Stomach smooth muscle (tissue), 2 donors: Measurements from ENCODE around the gene MTPN.

ENCODE experiments used
- H3K27ac ChIP-seq: one replicate; pipeline ENCODE4 v1.7.0; 2013; ENCODE audit warnings: mild to moderate bottlenecking, low read length, inconsistent platforms
- H3K27me3 ChIP-seq, 2 donors: one replicate each; pipeline ENCODE4 v1.7.0; 2013; ENCODE audit warnings: low read length in 2 of 2; ENCODE audit not compliant: insufficient read depth in 2 of 2, control insufficient read depth in 1 of 2
- H3K36me3 ChIP-seq, 2 donors: one replicate each; pipeline ENCODE4 v1.7.0; 2013; ENCODE audit warnings: low read length in 2 of 2; ENCODE audit not compliant: control insufficient read depth in 2 of 2, insufficient read depth in 2 of 2
- H3K4me1 ChIP-seq: one replicate; pipeline ENCODE4 v1.7.0; 2013; ENCODE audit warnings: low read length; ENCODE audit not compliant: control insufficient read depth, insufficient read depth
- H3K4me3 ChIP-seq, 2 donors: one replicate each; pipeline ENCODE4 v1.7.0; 2013; ENCODE audit warnings: low read length in 2 of 2
- H3K9ac ChIP-seq, 2 donors: one replicate each; pipeline ENCODE4 v1.7.0; 2013; ENCODE audit warnings: low read length in 2 of 2, mild to moderate bottlenecking in 1 of 2
- H3K9me3 ChIP-seq, 2 donors: one replicate each; pipeline ENCODE4 v1.7.0; 2013; ENCODE audit warnings: low read length in 2 of 2; ENCODE audit not compliant: control insufficient read depth in 2 of 2
- donor health status: healthy.
- donor health status: Pancreatic carcinoma.

MTPN gene

DNA sequence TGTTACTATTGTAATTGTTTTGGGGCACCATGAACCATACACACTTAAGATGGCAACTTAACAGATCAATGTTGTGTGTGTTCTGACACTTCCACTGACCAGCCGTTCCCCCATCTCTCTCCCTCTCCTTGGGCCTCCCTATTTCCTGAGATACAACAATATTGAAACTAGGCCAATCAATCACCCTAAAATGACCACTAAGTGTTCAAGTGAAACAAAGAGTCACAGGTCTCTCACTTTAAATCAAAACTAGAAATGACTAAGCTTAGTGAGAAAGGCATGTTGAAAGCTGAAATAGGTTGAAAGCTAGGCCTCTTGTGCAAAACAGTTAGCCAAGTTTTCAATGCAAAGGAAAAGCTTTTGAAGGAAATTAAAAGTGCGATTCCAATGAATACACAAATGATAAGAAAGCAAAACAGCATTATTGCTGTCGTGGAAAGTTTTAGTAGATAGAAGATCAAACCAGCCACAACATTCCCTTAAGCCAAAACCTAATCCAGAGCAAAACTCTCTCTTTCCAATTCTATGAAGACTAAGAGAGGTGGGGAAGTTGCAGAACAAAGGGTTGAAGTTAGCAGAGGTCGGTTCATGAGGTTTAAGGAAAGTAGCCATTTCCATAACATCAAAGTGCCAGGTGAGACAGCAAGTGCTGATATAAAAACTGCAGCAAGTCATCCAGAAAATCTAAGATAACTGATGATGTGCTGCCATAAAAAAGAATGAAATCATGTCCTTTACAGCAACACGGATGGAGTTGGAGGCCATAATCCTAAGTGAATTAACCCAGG lies 90.6 kb downstream of the MTPN start:
- H3K4me3 ChIP-seq: no peak overlapping the region
- no peaks in the 10 kb centered on the region for H3K4me1 ChIP-seq
- no peaks in the 10 kb centered on the region for H3K36me3 ChIP-seq
- no peak overlapping the region for H3K27ac ChIP-seq
- H3K9me3 ChIP-seq: peaks cover 0 to 2% of the 10 kb centered on the region in 2 donors
- no peaks in the 10 kb centered on the region for H3K27me3 ChIP-seq
- H3K9ac ChIP-seq: no peak overlapping the region

DNA sequence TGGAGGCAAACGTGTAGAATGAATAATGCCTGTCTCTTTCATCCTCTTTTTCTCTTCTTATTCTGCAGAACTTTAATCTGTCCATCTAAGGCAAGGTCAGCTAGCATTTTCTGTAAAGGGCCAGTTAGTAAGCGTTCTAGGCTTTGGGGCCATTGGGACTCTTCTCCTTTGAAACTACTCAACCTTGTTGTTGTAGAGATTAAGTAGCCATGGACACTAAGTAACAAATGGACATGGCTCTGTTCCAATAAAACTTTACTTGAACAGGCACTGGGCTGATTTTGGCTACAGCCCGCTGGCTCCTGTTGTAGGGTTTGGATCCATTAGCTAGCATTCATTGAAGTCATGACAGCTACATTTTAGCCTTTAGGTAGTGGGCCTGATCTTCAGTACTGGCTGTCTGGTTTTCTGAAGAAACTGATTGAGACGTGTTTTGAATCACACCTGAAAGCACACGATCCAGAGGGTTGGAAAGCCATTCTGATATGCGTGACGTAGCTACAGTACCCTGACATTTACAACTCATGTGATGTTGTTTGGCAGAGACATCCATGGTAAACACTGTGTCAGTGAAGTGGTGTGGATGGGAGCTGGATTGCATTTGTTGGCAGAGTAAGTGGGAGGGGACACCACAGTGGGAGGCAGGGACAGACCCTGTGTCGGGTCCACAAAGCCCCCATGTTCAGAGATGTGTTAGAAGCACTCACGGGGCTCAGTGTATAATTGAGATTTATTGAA lies 92.5 kb downstream of the MTPN start:
- H3K9ac ChIP-seq: no peak overlapping the region
- H3K9me3 ChIP-seq: peaks cover 0 to 2% of the 10 kb centered on the region in 2 donors
- H3K27me3 ChIP-seq: no peaks in the 10 kb centered on the region
- H3K4me1 ChIP-seq: no peaks in the 10 kb centered on the region
- no peak overlapping the region for H3K27ac ChIP-seq
- H3K4me3 ChIP-seq: no peak overlapping the region
- no peaks in the 10 kb centered on the region for H3K36me3 ChIP-seq

DNA sequence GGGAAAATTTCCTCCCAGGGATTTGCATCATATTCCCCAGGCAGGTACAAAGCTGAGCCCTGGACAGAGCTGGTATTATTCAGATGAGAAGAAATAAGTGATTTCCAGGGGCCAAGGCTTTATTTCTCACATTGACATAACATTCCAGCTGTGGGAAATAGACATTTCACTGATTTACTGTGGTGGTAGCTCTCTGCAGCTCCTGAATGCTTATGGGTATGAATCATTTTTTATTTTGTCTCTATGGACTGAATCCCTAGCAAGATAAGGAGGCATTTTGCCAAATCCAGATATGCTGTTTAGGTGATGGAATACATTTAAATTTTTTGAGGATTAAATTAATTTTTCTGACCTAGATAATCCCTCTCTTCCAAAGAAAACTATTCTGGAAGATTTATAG lies 97.9 kb downstream of the MTPN start:
- Histone ChIP-seq H3K36me3 (no peaks in the 10 kb centered on the region), H3K27ac (no peak overlapping the region), H3K9me3 (no peaks in the 10 kb centered on the region), H3K4me3 (no peak overlapping the region), H3K4me1 (no peaks in the 10 kb centered on the region), H3K9ac (no peak overlapping the region), H3K27me3 (peaks cover 0 to 3% of the 10 kb centered on the region in 2 donors)

DNA sequence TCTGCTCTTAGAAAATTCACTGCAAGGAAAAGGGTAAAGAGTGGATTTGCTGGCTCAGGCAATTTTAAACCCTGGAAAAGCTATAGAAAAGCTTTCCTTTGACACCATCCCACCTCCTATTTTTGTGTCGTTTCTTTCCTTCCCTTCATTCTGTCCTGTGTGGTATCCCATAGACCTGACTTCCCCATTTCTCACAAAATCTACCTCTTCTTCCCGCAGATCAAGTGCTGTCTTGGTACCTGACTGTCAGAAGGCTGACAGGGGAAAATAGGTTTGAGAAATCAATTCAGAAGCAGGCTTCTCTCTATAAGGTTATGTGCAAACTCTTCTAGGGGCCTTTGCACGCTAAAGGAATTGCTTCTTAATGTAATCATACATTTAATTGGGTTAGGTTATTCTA lies 98.9 kb downstream of the MTPN start:
- H3K27ac ChIP-seq: no peak overlapping the region
- peaks cover 0 to 3% of the 10 kb centered on the region in 2 donors for H3K27me3 ChIP-seq
- H3K4me1 ChIP-seq: no peaks in the 10 kb centered on the region

DNA sequence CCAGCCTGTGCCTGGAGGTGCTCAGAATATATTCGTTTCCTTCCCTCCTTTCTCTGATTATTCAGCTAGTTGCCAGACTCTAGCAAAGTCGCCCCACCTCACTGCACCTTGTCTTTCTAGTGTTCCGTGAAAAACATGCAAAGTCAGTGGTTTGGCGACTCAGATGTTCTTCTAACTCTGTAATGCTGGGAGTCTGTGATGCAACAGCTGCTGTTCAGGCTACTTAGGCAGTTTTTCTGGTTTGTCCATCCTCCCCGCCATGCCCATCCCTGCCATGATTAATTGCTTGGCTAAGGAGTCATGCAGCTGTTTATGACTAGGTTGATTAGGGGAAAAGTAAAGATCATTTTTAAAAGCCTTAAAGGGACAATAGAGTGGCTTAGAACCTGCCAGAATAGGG lies 99.4 kb downstream of the MTPN start:
- H3K36me3 ChIP-seq: no peaks in the 10 kb centered on the region
- H3K27me3 ChIP-seq: peaks cover 0 to 3% of the 10 kb centered on the region in 2 donors
- no peak overlapping the region for H3K9ac ChIP-seq
- H3K4me3 ChIP-seq: no peak overlapping the region
- H3K4me1 ChIP-seq: no peaks in the 10 kb centered on the region
- no peak overlapping the region for H3K27ac ChIP-seq
- H3K9me3 ChIP-seq: no peaks in the 10 kb centered on the region

More for the DNA sequence above, 98.9 kb downstream of the MTPN start:
- Histone ChIP-seq H3K9me3 (no peaks in the 10 kb centered on the region), H3K4me3 (no peak overlapping the region), H3K9ac (no peak overlapping the region), H3K36me3 (no peaks in the 10 kb centered on the region)
